GM21367 (cell line): ENCODE data around the gene PROSER3.

ENCODE experiments used
- ATAC-seq: cut with Tn5 transposase; IDR thresholded peaks from one replicate; pipeline ENCODE4 v1.9.1; 2021; ENCODE audit not compliant: unreplicated experiment

Gene PROSER3

DNA sequence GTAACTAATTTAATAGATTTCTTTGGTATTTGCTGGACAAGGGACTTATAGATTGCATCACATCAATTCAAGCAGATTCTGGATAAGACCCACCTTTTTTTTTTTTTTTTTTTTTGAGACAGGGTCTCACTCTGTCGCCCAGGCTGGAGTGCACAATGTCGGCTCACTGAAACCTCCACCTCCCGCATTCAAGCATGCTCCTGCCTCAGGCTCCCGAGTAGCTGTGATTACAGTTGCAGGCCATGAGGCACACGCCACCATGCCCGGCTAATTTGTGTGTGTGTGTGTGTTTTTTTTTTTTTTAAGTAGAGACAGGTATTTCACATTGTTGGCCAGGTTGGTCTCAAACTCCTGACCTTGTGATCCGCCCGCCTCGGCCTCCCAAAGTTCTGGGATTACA is 58.9 kb downstream of the PROSER3 start:
- no peak for ATAC-seq

DNA sequence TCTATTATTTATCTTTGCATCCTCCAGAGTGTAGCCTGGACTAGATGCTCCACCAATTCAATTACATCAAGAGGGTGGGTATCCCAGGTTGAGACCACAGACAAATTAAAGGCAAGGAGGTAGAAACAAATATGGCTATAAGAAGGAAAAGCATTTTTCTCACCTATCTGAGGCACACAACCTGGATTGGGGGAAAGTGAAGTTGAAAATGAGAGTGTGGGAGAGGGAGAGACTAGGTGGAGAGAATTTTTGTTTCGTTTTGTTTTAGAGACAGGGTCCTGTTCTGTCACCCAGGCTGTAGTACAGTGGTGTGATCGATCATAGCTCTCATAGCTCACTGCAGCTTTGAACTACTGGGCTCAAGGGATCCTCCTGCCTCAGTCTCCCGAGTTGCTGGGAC is 60.5 kb downstream of the PROSER3 start:
- ATAC-seq = no peak
